Neuron (in vitro differentiated cells): Measurements from ENCODE around the gene CFAP58.

ENCODE experiments used
- H2AFZ ChIP-seq: one replicate; pipeline ENCODE4 v1.6.1; 2013; ENCODE audit warnings: low read depth, mild to moderate bottlenecking, inconsistent platforms, low read length, moderate library complexity
- H3K27me3 ChIP-seq: one replicate; pipeline ENCODE4 v1.6.1; 2013; ENCODE audit warnings: low read length; ENCODE audit not compliant: insufficient read depth
- H3K36me3 ChIP-seq: one replicate; pipeline ENCODE4 v1.6.1; 2013; ENCODE audit warnings: low read length; ENCODE audit not compliant: insufficient read depth
- H3K4me1 ChIP-seq: one replicate; pipeline ENCODE4 v1.6.1; 2013; ENCODE audit warnings: low read length; ENCODE audit not compliant: insufficient read depth
- H3K4me3 ChIP-seq: 2 replicates; pipeline ENCODE4 v1.5.1; 2013; ENCODE audit warnings: mild to moderate bottlenecking, low read length, moderate library complexity
- H3K9me3 ChIP-seq: one replicate; pipeline ENCODE4 v1.6.1; 2013; ENCODE audit warnings: low read length

Gene CFAP58

GRCh38 chr10:104480797-104481196, 127.2 kb downstream of the CFAP58 start:
- Histone ChIP-seq H3K4me1 (peaks cover 2% of the 10 kb centered on the region), H3K9me3 (no peaks in the 10 kb centered on the region), H2AFZ (no peak overlapping the region), H3K4me3 (no peak overlapping the region), H3K36me3 (no peaks in the 10 kb centered on the region), H3K27me3 (peaks cover 4% of the 10 kb centered on the region)

GRCh38 chr10:104483582-104483981, 129.9 kb downstream of the CFAP58 start:
- H3K9me3 ChIP-seq: no peaks in the 10 kb centered on the region
- H3K36me3 ChIP-seq: no peaks in the 10 kb centered on the region
- H3K4me3 ChIP-seq: no peak overlapping the region
- no peak overlapping the region for H2AFZ ChIP-seq
- H3K4me1 ChIP-seq: peaks cover 2% of the 10 kb centered on the region
- peaks cover 4% of the 10 kb centered on the region for H3K27me3 ChIP-seq

DNA sequence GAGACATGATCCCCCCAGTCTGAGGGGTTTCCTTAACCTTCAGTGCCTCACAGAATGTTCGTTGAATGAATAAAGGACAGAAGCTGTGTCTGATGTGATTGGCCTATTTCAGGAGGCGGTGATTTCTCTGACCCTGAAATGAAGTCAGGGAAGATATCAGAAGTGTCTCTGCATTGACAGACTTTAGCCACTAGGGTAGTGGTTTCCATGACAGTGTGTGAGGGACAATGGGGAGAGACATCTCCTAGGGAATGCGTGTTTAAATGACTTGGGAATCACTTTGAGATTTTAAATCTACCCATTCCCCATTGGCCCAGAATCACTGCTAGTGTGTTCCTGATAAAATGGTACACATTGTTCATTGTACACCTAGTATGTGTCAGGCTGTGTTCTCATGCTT, 132.0 kb downstream of the CFAP58 start:
- H3K4me1 ChIP-seq: no peaks in the 10 kb centered on the region
- H3K4me3 ChIP-seq: no peak overlapping the region
- peaks cover 4% of the 10 kb centered on the region for H3K27me3 ChIP-seq
- H3K9me3 ChIP-seq: no peaks in the 10 kb centered on the region
- H3K36me3 ChIP-seq: no peaks in the 10 kb centered on the region
- no peak overlapping the region for H2AFZ ChIP-seq

DNA sequence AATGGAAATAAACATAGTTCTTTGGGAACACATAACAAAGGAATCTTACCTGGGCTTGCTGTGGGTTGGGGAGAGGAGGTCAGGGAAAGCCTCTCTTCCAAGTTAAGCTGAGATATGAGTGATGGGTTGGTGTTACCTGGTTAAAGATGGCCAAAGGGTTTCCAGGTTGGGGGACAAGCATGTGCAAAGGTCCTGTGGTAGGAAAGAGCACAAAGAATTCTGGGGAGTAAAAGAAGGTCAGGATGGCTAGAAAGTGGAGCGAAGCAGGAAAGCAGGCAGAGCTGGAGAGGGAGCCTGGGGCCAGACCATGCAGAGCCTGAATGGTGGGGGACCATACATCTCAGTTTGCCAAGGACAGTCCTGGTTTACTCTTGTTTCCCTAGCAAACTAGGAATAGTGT, 133.2 kb downstream of the CFAP58 start:
- Histone ChIP-seq H3K27me3 (peaks cover 4% of the 10 kb centered on the region), H3K36me3 (no peaks in the 10 kb centered on the region), H3K4me3 (no peak overlapping the region), H3K9me3 (no peaks in the 10 kb centered on the region), H2AFZ (no peak overlapping the region), H3K4me1 (no peaks in the 10 kb centered on the region)

DNA sequence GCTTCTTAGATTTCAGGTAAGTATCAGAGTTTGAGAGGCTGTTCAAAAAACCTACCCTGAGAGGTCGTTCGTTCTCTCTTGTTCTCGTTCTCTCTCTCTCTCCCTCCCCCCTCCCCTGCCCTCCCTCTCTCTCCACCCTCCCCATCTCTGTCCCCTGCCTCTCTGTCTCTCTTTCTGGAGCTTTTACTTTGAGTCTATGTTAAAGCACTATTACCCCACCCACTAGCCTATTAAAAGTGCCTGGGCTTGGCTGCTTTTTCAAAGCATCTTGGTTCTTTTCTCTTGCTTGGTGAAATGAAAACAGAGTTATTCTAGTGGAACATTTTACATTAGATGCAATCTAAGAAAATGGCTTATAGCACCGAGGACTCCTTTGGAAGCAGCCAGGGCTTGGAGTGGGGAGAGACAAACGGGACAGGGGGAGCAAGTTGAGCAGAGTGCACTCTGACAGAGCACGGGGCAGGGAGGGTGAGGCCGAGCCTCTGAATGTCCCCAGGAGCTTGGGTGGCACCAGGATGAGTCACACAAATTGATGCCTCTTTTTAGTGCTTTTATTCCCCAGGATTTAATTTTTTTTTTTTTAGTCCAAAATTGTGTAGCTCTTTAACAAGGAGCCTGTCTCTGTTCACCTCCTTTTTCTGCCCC, 134.3 kb downstream of the CFAP58 start:
- H3K4me3 ChIP-seq: no peak overlapping the region
- H2AFZ ChIP-seq: no peak overlapping the region
- no peaks in the 10 kb centered on the region for H3K36me3 ChIP-seq
- H3K4me1 ChIP-seq: no peaks in the 10 kb centered on the region
- H3K27me3 ChIP-seq: no peaks in the 10 kb centered on the region
- H3K9me3 ChIP-seq: no peaks in the 10 kb centered on the region

- H3K9me3 ChIP-seq: no peaks in the 10 kb centered on the region
- H3K36me3 ChIP-seq: no peaks in the 10 kb centered on the region
- no peaks in the 10 kb centered on the region for H3K27me3 ChIP-seq
- no peak overlapping the region for H2AFZ ChIP-seq
- no peaks in the 10 kb centered on the region for H3K4me1 ChIP-seq
- no peak overlapping the region for H3K4me3 ChIP-seq
These were observed 134.8 kb downstream of the CFAP58 start for GRCh38 chr10:104488439-104488832.

- Histone ChIP-seq H3K4me1 (no peaks in the 10 kb centered on the region), H3K4me3 (no peak overlapping the region), H3K9me3 (no peaks in the 10 kb centered on the region), H3K36me3 (no peaks in the 10 kb centered on the region), H2AFZ (no peak overlapping the region), H3K27me3 (no peaks in the 10 kb centered on the region)
These were observed 138.8 kb downstream of the CFAP58 start for GRCh38 chr10:104492329-104492940.

GRCh38 chr10:104498347-104499081, 144.9 kb downstream of the CFAP58 start:
- peaks cover 3% of the 10 kb centered on the region for H3K27me3 ChIP-seq
- H3K36me3 ChIP-seq: no peaks in the 10 kb centered on the region
- no peak overlapping the region for H3K4me3 ChIP-seq
- no peaks in the 10 kb centered on the region for H3K9me3 ChIP-seq
- no peak overlapping the region for H2AFZ ChIP-seq
- H3K4me1 ChIP-seq: no peaks in the 10 kb centered on the region

DNA sequence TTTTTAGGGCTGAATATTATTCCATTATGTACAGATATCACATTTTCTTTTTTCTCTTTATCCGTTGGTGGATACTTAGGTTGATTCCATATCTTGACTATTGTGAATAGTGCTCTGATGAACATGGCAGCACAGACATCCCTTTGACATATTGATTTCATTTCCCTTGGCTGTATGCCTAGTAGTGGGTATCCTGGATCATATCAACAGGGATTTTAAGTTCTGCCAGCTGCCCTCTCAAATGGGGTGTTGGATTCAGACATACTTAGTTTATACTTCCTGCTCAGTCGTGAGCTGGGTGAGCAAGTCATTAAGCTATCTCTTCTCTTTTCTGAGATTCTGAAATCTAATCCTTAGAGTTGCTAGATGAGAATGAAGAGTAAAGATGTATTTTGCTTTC, 147.8 kb downstream of the CFAP58 start:
- no peak overlapping the region for H3K4me3 ChIP-seq
- peaks cover 3% of the 10 kb centered on the region for H3K27me3 ChIP-seq
- H3K4me1 ChIP-seq: no peaks in the 10 kb centered on the region
- no peaks in the 10 kb centered on the region for H3K9me3 ChIP-seq
- no peaks in the 10 kb centered on the region for H3K36me3 ChIP-seq
- H2AFZ ChIP-seq: no peak overlapping the region

DNA sequence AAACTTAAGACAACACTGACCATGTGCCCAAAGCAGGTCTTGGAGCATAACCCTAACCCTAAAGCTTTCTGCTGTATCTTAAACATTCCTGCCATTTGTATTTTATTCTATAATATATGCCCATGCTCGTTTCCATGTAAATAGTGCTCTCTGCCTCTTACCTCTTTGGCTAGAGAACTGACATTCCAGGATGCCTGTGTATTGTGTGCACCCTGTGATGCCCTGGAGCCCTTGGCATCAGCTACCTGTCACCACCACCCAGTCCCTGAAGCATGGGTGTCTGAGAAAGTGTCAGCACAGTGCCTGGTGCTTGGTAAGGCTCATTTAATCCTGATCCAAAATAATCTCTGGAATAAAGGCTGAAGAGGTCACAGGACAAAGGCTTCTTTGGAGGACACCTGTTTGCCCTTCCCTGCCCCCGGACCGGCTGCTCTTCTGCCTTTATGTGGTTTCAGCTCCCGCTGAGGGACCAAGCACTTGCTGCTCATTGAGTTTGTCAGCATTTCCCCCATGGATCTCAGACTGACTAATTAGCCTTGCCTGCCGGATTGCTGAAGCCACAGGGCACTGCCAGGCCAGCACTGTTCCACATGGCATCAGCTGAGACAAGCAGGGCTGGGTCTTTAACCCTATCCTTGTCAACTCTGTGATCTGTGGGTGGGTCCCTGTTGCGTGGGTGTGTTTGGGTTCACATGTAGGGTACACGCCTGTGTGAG, 148.4 kb downstream of the CFAP58 start:
- Histone ChIP-seq H3K4me3 (no peak overlapping the region), H2AFZ (no peak overlapping the region), H3K4me1 (no peaks in the 10 kb centered on the region), H3K27me3 (peaks cover 3% of the 10 kb centered on the region), H3K36me3 (no peaks in the 10 kb centered on the region), H3K9me3 (no peaks in the 10 kb centered on the region)

DNA sequence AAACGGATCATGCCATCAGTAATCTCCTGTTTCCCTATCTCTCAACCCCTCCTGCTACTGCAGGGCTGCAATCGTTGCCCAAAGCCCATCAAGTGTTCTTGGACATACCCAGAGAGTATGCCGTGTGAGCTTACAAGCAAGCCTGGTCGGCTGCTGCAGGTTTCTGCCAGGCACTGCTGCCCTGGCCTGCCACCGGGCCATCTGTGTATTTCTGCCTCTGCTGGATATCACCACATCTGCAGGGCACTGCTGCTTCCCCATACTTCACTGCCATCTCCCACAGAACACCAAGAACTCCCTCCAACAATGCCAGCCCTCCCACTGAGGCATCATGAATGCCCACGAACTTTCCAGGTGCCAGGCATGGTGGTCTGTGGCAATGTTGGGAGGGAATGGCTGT, 149.3 kb downstream of the CFAP58 start:
- Histone ChIP-seq H3K36me3 (no peaks in the 10 kb centered on the region), H3K27me3 (peaks cover 3% of the 10 kb centered on the region), H3K4me3 (no peak overlapping the region), H3K4me1 (no peaks in the 10 kb centered on the region), H2AFZ (no peak overlapping the region), H3K9me3 (no peaks in the 10 kb centered on the region)
